ENCODE results near the gene OSGEP.

OSGEP gene

GRCh38 chr14:20454516-20455354 lies at the start of gene OSGEP, which contains the start of gene APEX1:
Gene OSGEP (minus strand): TSS chr14:20454812. CDS start chr14:20454683, 129 bp downstream.
Gene APEX1 (plus strand): TSS chr14:20455226. CDS start chr14:20455646, 420 bp downstream.
- peak; percentile 93 to 94 for DNase-seq (ENCODE audit: low read depth in 2 of 2)

DNA sequence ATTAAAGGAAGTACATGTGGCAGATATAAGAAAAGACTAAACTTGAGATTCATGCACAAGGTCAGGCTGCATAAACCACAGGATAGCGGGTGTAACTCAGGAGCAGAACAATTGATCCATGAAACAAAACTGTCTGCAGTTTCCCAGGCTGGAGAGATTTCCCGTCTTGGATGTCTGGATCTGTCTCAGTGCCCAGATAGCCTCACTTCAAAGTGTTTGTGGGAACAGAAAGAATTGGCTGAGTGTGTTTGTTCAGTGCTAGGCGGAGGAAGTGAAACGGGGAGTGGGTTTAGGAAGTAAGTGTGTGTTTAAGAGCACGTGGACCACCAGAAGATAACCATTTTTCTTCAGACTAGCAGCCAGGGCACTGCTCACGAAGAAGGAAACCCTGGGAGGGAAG lies 49.3 kb upstream of the OSGEP start:
- no peak for DNase-seq (ENCODE audit: low read depth in 2 of 2)

- DNase-seq (ENCODE audit: low read depth in 2 of 2), result no peak
These were observed 46.7 kb upstream of the OSGEP start for GRCh38 chr14:20501346-20501745.

GRCh38 chr14:20499881-20500280 lies 45.3 kb upstream of the OSGEP start:
- DNase-seq (ENCODE audit: low read depth in 2 of 2), result no peak

- no peak for DNase-seq (ENCODE audit: low read depth in 2 of 2)
These were observed 44.5 kb upstream of the OSGEP start for GRCh38 chr14:20499108-20499507.

- no peak for DNase-seq (ENCODE audit: low read depth in 2 of 2)
These were observed 44.0 kb upstream of the OSGEP start for GRCh38 chr14:20498622-20499021.

DNA sequence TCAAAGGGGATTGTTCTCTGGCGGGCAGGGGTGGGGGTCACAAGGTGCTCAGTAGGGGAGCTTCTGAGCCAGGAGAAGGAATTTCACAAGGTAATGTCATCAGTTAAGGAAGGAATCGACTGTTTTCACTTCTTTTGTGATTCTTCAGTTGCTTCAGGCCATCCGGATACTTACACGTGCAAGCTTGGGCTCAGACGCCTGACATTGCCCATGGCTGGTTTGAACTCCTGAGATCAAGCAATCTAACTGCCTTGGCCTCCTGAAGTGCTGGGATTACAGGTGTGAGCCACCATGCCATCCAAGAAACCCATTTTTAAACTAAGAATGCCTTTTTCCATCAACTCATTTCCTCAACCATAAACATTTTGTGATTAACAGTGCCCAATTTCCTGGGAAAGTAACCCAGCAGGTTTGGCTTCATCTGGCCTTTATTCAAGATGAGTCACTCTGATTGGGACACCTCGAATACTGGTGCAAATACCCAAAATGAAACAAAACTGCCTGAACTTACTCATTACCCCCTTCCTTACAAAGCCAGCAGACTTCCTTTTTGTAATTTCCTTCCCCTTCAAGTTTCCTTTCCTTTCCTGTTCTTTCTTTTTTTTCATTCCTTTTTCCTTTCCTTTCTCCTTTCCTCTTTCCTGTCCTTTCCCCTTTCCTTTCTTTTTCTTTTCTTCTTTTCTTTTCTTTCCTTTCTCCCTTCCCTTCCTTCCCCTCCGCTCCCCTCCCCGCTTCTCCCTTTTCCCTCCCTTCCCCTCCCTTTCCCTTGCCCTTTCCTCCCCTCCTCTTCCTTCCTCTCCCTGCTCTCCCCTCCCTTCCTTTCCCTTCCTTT lies 40.5 kb upstream of the OSGEP start:
- no peak for DNase-seq (ENCODE audit: low read depth in 2 of 2)

- no peak for DNase-seq (ENCODE audit: low read depth in 2 of 2)
These were observed 39.0 kb upstream of the OSGEP start for GRCh38 chr14:20493634-20494033.

- DNase-seq (ENCODE audit: low read depth in 2 of 2), result no peak
These were observed 37.9 kb upstream of the OSGEP start for GRCh38 chr14:20492486-20492885.

- no peak for DNase-seq (ENCODE audit: low read depth in 2 of 2)
These were observed 36.0 kb upstream of the OSGEP start for GRCh38 chr14:20490563-20490962.

- no peak for DNase-seq (ENCODE audit: low read depth in 2 of 2)
These were observed 34.7 kb upstream of the OSGEP start for GRCh38 chr14:20489093-20489994.

DNA sequence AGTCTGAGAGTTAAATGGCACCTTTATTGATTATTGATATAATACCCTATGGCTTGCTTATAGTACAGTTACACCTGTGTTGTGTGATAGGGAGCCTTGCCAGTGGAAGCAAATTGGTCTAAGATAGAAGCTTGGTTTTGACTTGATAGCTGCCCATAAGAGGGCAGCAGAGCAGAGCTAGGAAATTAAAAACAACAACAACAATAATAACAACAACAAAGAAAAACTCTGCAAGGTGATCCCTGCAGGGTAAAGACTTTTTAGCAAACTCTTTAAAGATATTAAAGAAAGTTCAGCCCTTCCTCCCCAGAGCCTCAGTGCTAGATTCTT lies 32.7 kb upstream of the OSGEP start:
- no peak for DNase-seq (ENCODE audit: low read depth in 2 of 2)

DNA sequence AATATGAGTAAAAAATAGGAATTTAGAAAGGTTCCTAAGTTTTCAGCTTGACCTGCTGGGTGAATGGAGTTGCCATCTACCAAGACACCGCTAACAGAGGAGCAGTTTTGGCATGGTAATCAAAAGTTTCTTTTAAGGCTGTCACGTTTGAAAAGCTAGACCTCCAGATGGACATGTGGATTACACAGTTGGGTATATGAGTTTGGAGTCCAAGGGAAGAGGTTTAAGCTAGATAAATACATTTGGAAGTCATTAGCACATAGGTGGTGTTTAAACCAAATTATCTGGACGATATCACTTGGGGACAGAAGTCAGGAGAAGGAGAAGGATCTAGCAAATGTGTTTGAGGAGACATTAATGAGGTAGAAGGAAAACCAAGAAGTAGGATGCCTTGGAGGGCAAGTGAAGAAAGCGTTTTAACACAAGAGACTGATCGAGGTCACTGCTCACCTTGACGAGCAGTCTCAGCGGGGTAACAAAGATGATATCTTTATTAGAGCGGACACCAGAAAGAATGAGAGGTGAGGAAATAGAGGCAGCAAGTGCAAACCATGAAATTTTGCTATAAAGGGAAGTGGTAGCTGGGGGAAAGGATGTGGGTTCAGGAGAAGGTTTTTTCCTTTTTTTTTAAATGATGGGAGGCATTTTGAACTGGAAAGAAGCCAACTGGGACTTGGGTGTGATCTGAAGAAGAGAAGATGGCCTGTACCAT lies 32.2 kb upstream of the OSGEP start:
- DNase-seq (ENCODE audit: low read depth in 2 of 2), result no peak

DNA sequence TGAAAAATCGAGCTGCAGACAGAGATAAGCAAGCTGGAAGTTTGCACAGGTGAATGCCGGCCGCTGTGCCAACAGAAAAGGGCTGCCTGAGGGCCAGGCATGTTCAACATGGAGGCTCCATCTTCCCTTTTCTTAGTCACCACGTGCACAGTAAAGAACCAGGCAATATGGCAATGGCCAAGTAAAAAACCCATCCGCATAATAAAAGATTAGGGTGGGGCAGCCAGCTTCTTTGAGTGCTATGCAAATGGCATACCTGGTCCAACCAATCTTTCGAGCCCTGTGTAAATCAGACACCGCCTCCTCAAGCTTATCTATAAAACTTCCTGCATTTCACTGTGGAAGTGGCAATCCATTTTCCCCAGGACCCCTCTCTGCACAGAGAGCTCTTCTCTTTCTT lies 31.3 kb upstream of the OSGEP start:
- DNase-seq (ENCODE audit: low read depth in 2 of 2), result no peak

GRCh38 chr14:20482382-20482781 lies 27.8 kb upstream of the OSGEP start:
- DNase-seq (ENCODE audit: low read depth in 2 of 2), result no peak

GRCh38 chr14:20478894-20479293 lies 24.3 kb upstream of the OSGEP start:
- DNase-seq (ENCODE audit: low read depth in 2 of 2), result no peak

GRCh38 chr14:20477211-20477876 lies 22.7 kb upstream of the OSGEP start:
- no peak for DNase-seq (ENCODE audit: low read depth in 2 of 2)

DNA sequence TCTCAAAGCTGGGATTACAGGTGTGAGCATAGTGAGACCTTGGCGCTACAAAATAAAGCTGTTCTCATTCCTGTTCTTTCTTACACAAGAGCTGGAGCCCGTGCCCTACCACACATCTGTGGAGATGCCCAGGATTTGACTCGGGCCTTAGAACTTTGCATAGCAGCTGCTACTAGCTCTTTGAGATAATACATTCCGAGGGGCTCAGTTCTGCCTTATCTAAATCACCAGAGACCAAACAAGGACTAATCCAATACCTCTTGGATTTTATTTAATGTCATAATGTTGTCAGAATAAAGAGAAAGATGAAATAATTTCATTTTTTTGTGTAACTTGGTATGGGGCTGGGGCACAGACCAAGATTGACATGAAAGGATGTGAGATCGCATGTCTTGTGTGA lies 22.2 kb upstream of the OSGEP start:
- DNase-seq (ENCODE audit: low read depth in 2 of 2), result no peak

DNA sequence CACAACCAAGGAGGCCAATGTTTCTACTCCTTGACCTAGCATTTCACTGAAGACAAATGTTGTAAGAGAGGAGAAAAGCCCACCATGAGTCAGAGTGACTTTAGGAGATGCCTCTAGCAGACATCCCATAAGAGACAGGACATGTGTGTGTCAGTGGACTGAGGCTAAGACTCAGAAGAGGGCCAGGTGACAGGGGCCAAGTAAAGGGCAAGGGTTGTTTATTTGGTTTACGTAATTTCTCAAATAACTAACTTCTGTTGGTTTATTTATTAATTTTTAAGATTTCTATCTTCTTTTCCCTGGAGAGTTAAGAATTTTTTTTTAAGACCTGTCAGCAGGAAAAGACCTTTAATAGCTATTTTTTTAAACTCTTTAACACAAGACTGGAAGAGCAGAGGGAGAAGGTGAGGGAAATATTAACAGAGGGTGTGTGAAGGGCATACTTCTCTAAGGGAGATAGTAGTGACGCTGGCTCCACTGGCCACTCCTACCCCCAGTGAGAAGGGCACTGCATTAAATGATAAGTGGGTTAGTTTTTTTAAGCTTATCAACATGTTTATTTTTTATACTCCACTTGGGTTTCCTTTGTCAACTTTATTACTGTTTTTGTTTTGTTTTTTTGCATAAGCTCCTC lies 18.0 kb upstream of the OSGEP start:
- DNase-seq (ENCODE audit: low read depth in 2 of 2), result no peak

- no peak for DNase-seq (ENCODE audit: low read depth in 2 of 2)
These were observed 15.9 kb upstream of the OSGEP start for GRCh38 chr14:20470603-20470901.
